Astrocyte (in vitro differentiated cells and primary cell): ENCODE data around the gene EXOSC5. TPM values are rescaled to one million over a fixed set of nuclear protein-coding genes. Genes with fewer than 3 reads are reported as not detected.
A peak's percentile ranks its signal among the peaks of the same experiment; 100 is the strongest.

Experiments used
- DNase-seq: peaks from one replicate; pipeline ENCODE4 v3.0.0-alpha.2; 2010; ENCODE audit warnings: low read depth
- FAIRE-seq: peaks from 2 replicates; lab custom pipeline; 2011; peaks lifted over from hg19 to GRCh38; lab: Jason Lieb, UNC
- H2AFZ ChIP-seq: 2 replicates; pipeline ENCODE4 v1.6.0; 2012; ENCODE audit warnings: low read depth, low read length, inconsistent platforms
- H3K27ac ChIP-seq: 2 replicates; pipeline ENCODE4 v1.5.1; 2011; ENCODE audit warnings: low read depth, low read length, inconsistent platforms
- H3K27me3 ChIP-seq: 2 replicates; pipeline ENCODE4 v1.6.0; 2011; ENCODE audit warnings: low read length, inconsistent platforms; ENCODE audit not compliant: insufficient read depth
- H3K36me3 ChIP-seq: 2 replicates; pipeline ENCODE4 v1.5.1; 2011; ENCODE audit warnings: low read length, inconsistent platforms; ENCODE audit not compliant: insufficient read depth
- H3K4me1 ChIP-seq: 2 replicates; pipeline ENCODE4 v1.5.1; 2011; ENCODE audit warnings: low read length, inconsistent platforms; ENCODE audit not compliant: insufficient read depth
- H3K4me2 ChIP-seq: 2 replicates; pipeline ENCODE4 v1.6.0; 2012; ENCODE audit warnings: low read length, inconsistent platforms
- H3K4me3 ChIP-seq: 2 replicates; pipeline ENCODE4 v1.5.1; 2011; ENCODE audit warnings: low read depth, mild to moderate bottlenecking, low read length, inconsistent platforms; ENCODE audit not compliant: insufficient read depth
- H3K79me2 ChIP-seq: 2 replicates; pipeline ENCODE4 v1.6.0; 2012; ENCODE audit warnings: mild to moderate bottlenecking, low read length, inconsistent platforms; ENCODE audit not compliant: insufficient read depth
- H3K9ac ChIP-seq: 2 replicates; pipeline ENCODE4 v1.6.0; 2012; ENCODE audit warnings: mild to moderate bottlenecking, low read length, inconsistent platforms
- H3K9me3 ChIP-seq: 2 replicates; pipeline ENCODE4 v1.5.1; 2012; ENCODE audit warnings: low read depth, mild to moderate bottlenecking, low read length, inconsistent platforms; ENCODE audit not compliant: insufficient read depth
- H4K20me1 ChIP-seq: 2 replicates; pipeline ENCODE4 v1.6.0; 2012; ENCODE audit warnings: low read length, inconsistent platforms; ENCODE audit not compliant: insufficient read depth
- H3K27ac Mint-ChIP-seq: one replicate; pipeline ENCODE4 v1.8.0; 2021; ENCODE audit warnings: mild to moderate bottlenecking, mixed read lengths; ENCODE audit not compliant: unreplicated experiment
- H3K27me3 Mint-ChIP-seq: one replicate; pipeline ENCODE4 v1.8.0; 2021; ENCODE audit warnings: low read depth, mixed read lengths; ENCODE audit not compliant: unreplicated experiment
- H3K36me3 Mint-ChIP-seq: one replicate; pipeline ENCODE4 v1.8.0; 2021; ENCODE audit warnings: low read depth, mixed read lengths; ENCODE audit not compliant: unreplicated experiment
- H3K4me1 Mint-ChIP-seq: one replicate; pipeline ENCODE4 v1.8.0; 2021; ENCODE audit warnings: low read depth, mixed read lengths; ENCODE audit not compliant: unreplicated experiment
- H3K4me3 Mint-ChIP-seq: one replicate; pipeline ENCODE4 v1.8.0; 2021; ENCODE audit warnings: mild to moderate bottlenecking, moderate library complexity, mixed read lengths; ENCODE audit not compliant: unreplicated experiment
- H3K9me3 Mint-ChIP-seq: one replicate; pipeline ENCODE4 v1.8.0; 2021; ENCODE audit warnings: mild to moderate bottlenecking, mixed read lengths; ENCODE audit not compliant: unreplicated experiment
- EZH2 ChIP-seq: IDR thresholded peaks from 2 replicates; pipeline ENCODE4 v1.6.1; 2012; ENCODE audit warnings: mild to moderate bottlenecking, low read length, inconsistent platforms; ENCODE audit not compliant: insufficient read depth
- total RNA-seq: library from RNA; stranded (reverse); gene quantifications from 2 replicates; pipeline ENCODE4 v1.2.1, GENCODE V29; 2021
- TF ChIP-seq, protein P1 (sequence below): IDR thresholded peaks from 2 replicates; pipeline ENCODE4 v1.5.1; 2011; ENCODE audit warnings: low read depth, mild to moderate bottlenecking, inconsistent platforms, low read length, moderate library complexity; ENCODE audit not compliant: insufficient read depth

EXOSC5 gene
- total RNA-seq, 1 donor from 2014 or later = 18.3 TPM

DNA sequence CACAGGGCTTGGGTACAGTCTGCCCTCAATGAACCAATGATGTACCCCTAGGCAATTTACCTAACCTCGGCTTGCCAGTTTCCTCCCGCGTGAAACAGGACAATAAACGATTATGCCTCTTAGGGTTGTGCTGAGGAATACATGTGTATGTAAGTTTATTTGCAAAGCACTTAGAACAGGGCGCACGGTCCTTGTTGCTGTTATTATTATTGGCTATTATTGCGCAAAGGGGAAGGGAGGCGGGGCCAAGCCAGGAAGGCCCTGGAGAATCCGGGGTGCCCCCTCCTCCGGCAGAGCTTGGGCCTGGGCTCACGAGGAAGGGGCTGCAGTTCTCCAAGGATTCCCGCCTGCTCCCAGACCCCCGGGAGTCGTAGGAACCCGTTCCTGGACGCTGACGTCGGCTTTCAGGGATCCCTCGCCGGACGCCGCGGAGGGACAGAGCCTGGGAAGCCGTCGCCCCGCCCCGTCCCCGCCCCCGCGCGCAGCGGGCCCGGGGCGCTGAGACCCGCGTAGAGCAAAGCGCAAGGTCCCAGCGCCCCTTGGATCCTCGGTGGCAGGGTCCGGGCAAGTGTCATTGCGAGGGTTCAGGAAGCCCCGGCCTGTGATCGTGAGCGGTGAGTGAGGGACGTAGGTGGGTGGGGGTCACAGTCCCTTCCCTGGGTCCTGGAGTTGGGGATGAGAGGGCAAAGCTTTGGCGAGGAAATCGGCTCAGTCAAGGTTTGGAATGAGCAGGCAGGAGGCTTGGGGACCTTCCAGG lies 20.7 kb downstream of the EXOSC5 start, which contains the start of gene TMEM91:
TMEM91 (plus strand) TSS at position 293 of the 757 bp plus-strand sequence. CDS start 1,777 bp downstream, outside the sequence.
- H3K27me3 ChIP-seq = no peaks in the 10 kb centered on the region
- H3K27ac ChIP-seq = no peak within 1 kb of the TSS
- Mint-ChIP-seq H3K36me3 (peaks cover 5% of the 10 kb centered on the region), H3K9me3 (no peaks in the 10 kb centered on the region), H3K27ac (peak within 1 kb of the TSS; percentile 44), H3K4me1 (peaks cover 8% of the 10 kb centered on the region), H3K4me3 (peak within 1 kb of the TSS; percentile 80), H3K27me3 (no peaks in the 10 kb centered on the region)
- peak within 1 kb of the TSS; percentile 74 for H3K9ac ChIP-seq
- H3K4me2 ChIP-seq = peak within 1 kb of the TSS; percentile 84
- FAIRE-seq = no peak
- no peaks in the 10 kb centered on the region for H3K9me3 ChIP-seq
- no peak for TF ChIP-seq EZH2
- TF ChIP-seq, protein P1, sequence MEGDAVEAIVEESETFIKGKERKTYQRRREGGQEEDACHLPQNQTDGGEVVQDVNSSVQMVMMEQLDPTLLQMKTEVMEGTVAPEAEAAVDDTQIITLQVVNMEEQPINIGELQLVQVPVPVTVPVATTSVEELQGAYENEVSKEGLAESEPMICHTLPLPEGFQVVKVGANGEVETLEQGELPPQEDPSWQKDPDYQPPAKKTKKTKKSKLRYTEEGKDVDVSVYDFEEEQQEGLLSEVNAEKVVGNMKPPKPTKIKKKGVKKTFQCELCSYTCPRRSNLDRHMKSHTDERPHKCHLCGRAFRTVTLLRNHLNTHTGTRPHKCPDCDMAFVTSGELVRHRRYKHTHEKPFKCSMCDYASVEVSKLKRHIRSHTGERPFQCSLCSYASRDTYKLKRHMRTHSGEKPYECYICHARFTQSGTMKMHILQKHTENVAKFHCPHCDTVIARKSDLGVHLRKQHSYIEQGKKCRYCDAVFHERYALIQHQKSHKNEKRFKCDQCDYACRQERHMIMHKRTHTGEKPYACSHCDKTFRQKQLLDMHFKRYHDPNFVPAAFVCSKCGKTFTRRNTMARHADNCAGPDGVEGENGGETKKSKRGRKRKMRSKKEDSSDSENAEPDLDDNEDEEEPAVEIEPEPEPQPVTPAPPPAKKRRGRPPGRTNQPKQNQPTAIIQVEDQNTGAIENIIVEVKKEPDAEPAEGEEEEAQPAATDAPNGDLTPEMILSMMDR = no peak
- no peaks in the 10 kb centered on the region for H4K20me1 ChIP-seq
- H3K36me3 ChIP-seq = no peaks in the 10 kb centered on the region
- H3K79me2 ChIP-seq = no peaks in the 10 kb centered on the region
- peak within 1 kb of the TSS; percentile 64 for H3K4me3 ChIP-seq
- peak within 1 kb of the TSS; percentile 94 for H2AFZ ChIP-seq
- no peak for DNase-seq
- H3K4me1 ChIP-seq = peaks cover 20% of the 10 kb centered on the region

DNA sequence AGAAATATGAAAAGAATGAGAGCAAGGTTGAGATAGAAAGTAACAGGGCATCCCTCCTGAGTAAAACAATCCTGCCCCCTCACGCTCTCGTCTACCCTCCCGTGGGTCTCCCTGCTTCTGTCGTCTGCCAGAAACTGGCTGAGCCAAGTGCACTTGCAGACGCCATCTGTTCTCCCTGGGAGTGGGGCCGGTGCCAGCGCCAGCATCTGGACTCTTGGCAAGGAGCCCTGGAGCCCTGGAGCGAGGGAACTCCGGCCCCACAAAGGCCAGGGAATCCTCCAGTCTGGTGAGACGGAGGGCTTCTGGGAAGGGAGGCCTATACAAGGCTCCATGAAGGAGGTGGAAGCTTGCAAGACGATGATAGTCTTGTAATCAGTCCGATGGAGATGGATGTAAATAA lies 23.2 kb downstream of the EXOSC5 start:
- Histone ChIP-seq H3K4me2 (no peak overlapping the region), H3K36me3 (no peaks in the 10 kb centered on the region), H4K20me1 (no peaks in the 10 kb centered on the region), H3K4me1 (peaks cover 20% of the 10 kb centered on the region), H3K27ac (no peak overlapping the region), H3K9ac (no peak overlapping the region), H3K27me3 (no peaks in the 10 kb centered on the region), H2AFZ (no peak overlapping the region), H3K9me3 (no peaks in the 10 kb centered on the region), H3K4me3 (no peak overlapping the region), H3K79me2 (peaks cover 6% of the 10 kb centered on the region)
- no peaks in the 10 kb centered on the region for H3K27me3 Mint-ChIP-seq
- TF ChIP-seq EZH2 = no peak
- TF ChIP-seq, protein P1 = no peak
- H3K36me3 Mint-ChIP-seq = peaks cover 5% of the 10 kb centered on the region
- DNase-seq (peak; percentile 82), FAIRE-seq (no peak)
- H3K27ac Mint-ChIP-seq = no peak overlapping the region
- peaks cover 8% of the 10 kb centered on the region for H3K4me1 Mint-ChIP-seq
- H3K9me3 Mint-ChIP-seq = no peaks in the 10 kb centered on the region
- no peak overlapping the region for H3K4me3 Mint-ChIP-seq

- no peaks in the 10 kb centered on the region for H3K9me3 Mint-ChIP-seq
- no peak for FAIRE-seq
- Histone ChIP-seq H3K4me1 (peaks cover 27% of the 10 kb centered on the region), H3K9me3 (no peaks in the 10 kb centered on the region), H3K27me3 (no peaks in the 10 kb centered on the region), H3K4me2 (no peak overlapping the region), H3K79me2 (peaks cover 10% of the 10 kb centered on the region), H4K20me1 (no peaks in the 10 kb centered on the region), H3K36me3 (no peaks in the 10 kb centered on the region), H3K27ac (no peak overlapping the region), H3K4me3 (no peak overlapping the region), H3K9ac (no peak overlapping the region), H2AFZ (no peak overlapping the region)
- H3K4me1 Mint-ChIP-seq = peaks cover 14% of the 10 kb centered on the region
- DNase-seq = no peak
- H3K4me3 Mint-ChIP-seq = no peak overlapping the region
- H3K27me3 Mint-ChIP-seq = no peaks in the 10 kb centered on the region
- no peak overlapping the region for H3K27ac Mint-ChIP-seq
- H3K36me3 Mint-ChIP-seq = peaks cover 6% of the 10 kb centered on the region
- TF ChIP-seq EZH2 = no peak
- TF ChIP-seq, protein P1 = no peak
Observed at GRCh38 chr19:41372501-41372900, 24.7 kb downstream of the EXOSC5 start.
